Vein endothelial cell (primary cell): ENCODE results near the gene MPPED2. TPM values are rescaled to one million over a fixed set of nuclear protein-coding genes. Genes with fewer than 3 reads are reported as not detected.

Experiments
- total RNA-seq: library from RNA; depleted of rRNA; stranded (reverse); fragments of >200 nt; gene quantifications from 2 replicates; pipeline ENCODE4 v1.2.3, GENCODE V29; 2012

The MPPED2 gene, protein sequence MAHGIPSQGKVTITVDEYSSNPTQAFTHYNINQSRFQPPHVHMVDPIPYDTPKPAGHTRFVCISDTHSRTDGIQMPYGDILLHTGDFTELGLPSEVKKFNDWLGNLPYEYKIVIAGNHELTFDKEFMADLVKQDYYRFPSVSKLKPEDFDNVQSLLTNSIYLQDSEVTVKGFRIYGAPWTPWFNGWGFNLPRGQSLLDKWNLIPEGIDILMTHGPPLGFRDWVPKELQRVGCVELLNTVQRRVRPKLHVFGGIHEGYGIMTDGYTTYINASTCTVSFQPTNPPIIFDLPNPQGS
- 0.33 TPM in 1 of 2 replicates, not detected in the other for total RNA-seq

DNA sequence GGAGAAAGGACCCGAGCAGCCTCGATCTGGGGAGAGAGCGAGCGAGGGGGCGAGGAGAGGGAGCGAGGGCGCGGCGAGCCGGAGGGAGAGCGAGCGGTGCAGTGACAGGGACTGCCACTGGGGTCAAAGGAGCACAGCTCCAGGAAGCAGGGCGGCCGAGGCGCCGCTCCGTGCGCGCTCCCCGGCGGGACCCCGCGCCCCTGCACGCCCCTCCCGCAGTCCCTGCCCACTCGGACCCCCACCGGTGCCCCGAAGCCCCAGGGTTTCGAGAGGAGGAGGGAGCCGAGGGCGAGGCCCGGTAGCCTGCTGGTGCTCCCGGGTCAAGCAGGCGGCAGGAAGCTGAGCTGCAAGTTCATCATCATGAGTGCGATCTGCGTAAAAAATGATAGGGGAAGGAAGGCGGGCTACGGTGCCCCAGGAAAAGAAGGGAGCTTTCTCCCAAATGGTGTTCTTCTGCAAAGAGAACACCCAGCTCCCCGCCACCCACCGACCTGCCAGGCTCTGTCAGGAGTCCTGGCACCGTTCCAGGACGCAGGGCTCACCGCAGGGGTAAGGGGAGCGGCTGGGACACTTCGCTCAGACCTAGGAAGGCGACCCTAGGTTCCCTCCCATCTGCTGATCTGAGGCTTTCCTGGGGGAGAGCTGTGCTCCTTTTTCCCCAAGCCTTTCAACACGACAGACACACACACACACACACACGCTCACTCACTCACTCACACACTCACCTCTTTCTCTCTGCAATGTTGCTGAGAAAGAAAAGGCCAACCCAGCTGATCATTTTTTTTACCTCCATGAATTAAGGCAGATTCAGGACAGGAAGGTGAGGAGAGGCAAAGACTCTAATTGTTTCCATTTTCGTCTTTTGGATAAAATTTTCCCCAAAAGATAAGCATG lies at the start of gene MPPED2:
Gene MPPED2, minus strand, starts transcription at position 103 of the 894 bp plus-strand sequence. CDS start 5,980 bp downstream, outside the sequence.

